PFSK-1 (cell line): ENCODE data around the gene COMMD3.

ENCODE experiments used
- POLR2AphosphoS5 ChIP-seq: IDR thresholded peaks from 2 replicates; pipeline ENCODE4 v1.6.1; 2012; ENCODE audit warnings: low read depth, mild to moderate bottlenecking, control low read depth, low read length, moderate library complexity
- REST ChIP-seq, 2 experiments: IDR thresholded peaks; 2 replicates each; pipeline versions ENCODE4 v1.6.1 to v1.8.0; 2011 to 2012; ENCODE audit warnings: low read depth in 2 of 2, low read length in 2 of 2, control low read depth in 1 of 2, inconsistent platforms in 1 of 2, mild to moderate bottlenecking in 1 of 2, moderate library complexity in 1 of 2; ENCODE audit not compliant: insufficient read depth in 1 of 2
- SIN3A ChIP-seq: IDR thresholded peaks from 2 replicates; pipeline ENCODE4 v1.6.1; 2012; ENCODE audit warnings: mild to moderate bottlenecking, low read length, moderate library complexity, borderline replicate concordance; ENCODE audit not compliant: insufficient read depth
- TAF1 ChIP-seq: IDR thresholded peaks from 2 replicates; pipeline ENCODE4 v1.6.1; 2012; ENCODE audit warnings: low read length, control low read depth, borderline replicate concordance; ENCODE audit not compliant: insufficient read depth

- no peak for TF ChIP-seq REST (IDR thresholded peaks at IDR 0.05; ENCODE audit: insufficient read depth in 1 of 2, low read depth in 2 of 2, low read length in 2 of 2)
- TF ChIP-seq POLR2AphosphoS5: no peak
- TF ChIP-seq SIN3A: no peak
- no peak for TF ChIP-seq TAF1
These were observed 48.4 kb downstream of the COMMD3 start for GRCh38 chr10:22364407-22365140.
